ENCODE results near the gene LRRC75A. TPM values are rescaled to one million over a fixed set of nuclear protein-coding genes. Genes with fewer than 3 reads are reported as not detected.

The LRRC75A gene
- polyA plus RNA-seq, 3 donors, result 1.0 to 2.4 (median 1.4) TPM

DNA sequence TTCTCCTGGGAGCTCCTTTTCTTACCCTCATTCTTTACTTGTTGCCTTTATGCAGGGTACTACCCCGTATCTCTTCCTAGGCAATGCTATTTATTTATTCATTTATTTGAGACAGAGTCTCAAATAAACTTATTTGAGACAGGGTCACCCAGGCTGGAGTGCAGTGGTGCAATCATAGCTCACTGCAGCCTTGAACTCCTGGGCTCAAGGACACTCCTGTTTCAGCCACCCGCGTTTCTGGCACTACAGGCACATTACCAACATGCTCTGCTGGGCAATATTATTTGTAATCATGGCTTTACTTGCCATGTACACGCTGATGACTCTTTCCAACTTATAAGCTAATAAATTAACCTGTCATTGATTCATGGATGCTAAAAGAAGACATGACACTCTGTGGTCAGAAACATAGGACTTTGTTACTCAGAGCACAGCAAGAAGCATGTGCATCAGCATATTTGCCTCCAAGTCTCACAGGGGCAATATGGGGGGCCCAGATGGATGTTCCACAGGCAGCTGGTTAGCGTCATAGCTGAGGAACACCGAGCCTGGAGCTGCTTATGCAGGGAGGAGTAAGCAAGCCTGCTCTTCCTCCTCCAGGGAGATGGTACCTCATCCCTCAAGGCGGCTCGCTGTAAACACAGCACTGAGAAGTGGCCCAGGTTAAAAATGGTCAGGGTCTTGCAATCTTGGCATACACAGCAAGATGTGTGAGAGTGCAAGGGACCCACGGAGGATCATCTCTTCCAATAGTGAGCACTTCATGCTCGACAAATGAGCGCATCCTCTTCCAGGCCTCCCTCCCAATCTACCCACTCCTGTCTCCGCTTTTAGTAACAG lies 4.2 kb upstream of the LRRC75A start:
- H3K36me3 Mint-ChIP-seq, result peaks cover 0 to 3% of the 10 kb centered on the region in 2 donors
- 94% methylated on average over 10 of the region's 12 CpGs for WGBS (ENCODE audit: insufficient coverage)
- no peak overlapping the region for H3K9ac ChIP-seq (ENCODE audit: insufficient read depth, low read length, poor library complexity, severe bottlenecking)
- H3K27me3 ChIP-seq (ENCODE audit: control insufficient read depth in 2 of 2, insufficient read depth in 2 of 2, low read length in 2 of 2), result peaks cover 2 to 40% of the 10 kb centered on the region in 2 donors
- intact Hi-C loops (cut with micrococcal nuclease), result no loop called here
- H4K20me1 ChIP-seq (ENCODE audit: insufficient read depth, low read length), result no peaks in the 10 kb centered on the region
- no peak overlapping the region for H3K4me3 Mint-ChIP-seq
- no peak overlapping the region for H3K4me3 ChIP-seq (replicated peaks in 1 of 3; ENCODE audit: low read depth in 2 of 3, low read length in 3 of 3)
- DNase-seq, result no peak
- H3K9me3 ChIP-seq (replicated peaks in 1 of 2; ENCODE audit: control insufficient read depth in 1 of 2, insufficient read depth in 1 of 2, low read length in 2 of 2), result no peaks in the 10 kb centered on the region
- no peak overlapping the region for H3K27ac ChIP-seq (ENCODE audit: low read depth in 1 of 2, low read length in 2 of 2)
- H3K9me3 Mint-ChIP-seq, result peaks cover 0 to 8% (median 0%) of the 10 kb centered on the region in 7 donors
- H3K36me3 ChIP-seq (replicated peaks in 1 of 2; ENCODE audit: control insufficient read depth in 1 of 2, insufficient read depth in 2 of 2, low read length in 2 of 2), result no peaks in the 10 kb centered on the region
- peaks cover 35 to 51% (median 39%) of the 10 kb centered on the region in 3 donors for H3K27me3 Mint-ChIP-seq (ENCODE audit: low read depth in 3 of 3)
- H3K4me1 Mint-ChIP-seq, result peaks cover 7% of the 10 kb centered on the region
- peaks cover 7 to 13% of the 10 kb centered on the region in 2 donors for H3K4me1 ChIP-seq (ENCODE audit: control insufficient read depth in 1 of 2, insufficient read depth in 2 of 2, low read length in 2 of 2)
- H3K79me2 ChIP-seq (ENCODE audit: insufficient read depth, low read length), result no peaks in the 10 kb centered on the region
- H2AFZ ChIP-seq (ENCODE audit: insufficient read depth, low read depth, low read length, poor library complexity, severe bottlenecking), result no peak overlapping the region
- H3K27ac Mint-ChIP-seq, result no peak overlapping the region
- TF ChIP-seq, protein P1, sequence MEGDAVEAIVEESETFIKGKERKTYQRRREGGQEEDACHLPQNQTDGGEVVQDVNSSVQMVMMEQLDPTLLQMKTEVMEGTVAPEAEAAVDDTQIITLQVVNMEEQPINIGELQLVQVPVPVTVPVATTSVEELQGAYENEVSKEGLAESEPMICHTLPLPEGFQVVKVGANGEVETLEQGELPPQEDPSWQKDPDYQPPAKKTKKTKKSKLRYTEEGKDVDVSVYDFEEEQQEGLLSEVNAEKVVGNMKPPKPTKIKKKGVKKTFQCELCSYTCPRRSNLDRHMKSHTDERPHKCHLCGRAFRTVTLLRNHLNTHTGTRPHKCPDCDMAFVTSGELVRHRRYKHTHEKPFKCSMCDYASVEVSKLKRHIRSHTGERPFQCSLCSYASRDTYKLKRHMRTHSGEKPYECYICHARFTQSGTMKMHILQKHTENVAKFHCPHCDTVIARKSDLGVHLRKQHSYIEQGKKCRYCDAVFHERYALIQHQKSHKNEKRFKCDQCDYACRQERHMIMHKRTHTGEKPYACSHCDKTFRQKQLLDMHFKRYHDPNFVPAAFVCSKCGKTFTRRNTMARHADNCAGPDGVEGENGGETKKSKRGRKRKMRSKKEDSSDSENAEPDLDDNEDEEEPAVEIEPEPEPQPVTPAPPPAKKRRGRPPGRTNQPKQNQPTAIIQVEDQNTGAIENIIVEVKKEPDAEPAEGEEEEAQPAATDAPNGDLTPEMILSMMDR (IDR thresholded peaks at IDR 0.05), result no peak
- H3K4me2 ChIP-seq (replicated peaks; ENCODE audit: extremely low read depth, low read length, poor library complexity, severe bottlenecking), result no peak overlapping the region

DNA sequence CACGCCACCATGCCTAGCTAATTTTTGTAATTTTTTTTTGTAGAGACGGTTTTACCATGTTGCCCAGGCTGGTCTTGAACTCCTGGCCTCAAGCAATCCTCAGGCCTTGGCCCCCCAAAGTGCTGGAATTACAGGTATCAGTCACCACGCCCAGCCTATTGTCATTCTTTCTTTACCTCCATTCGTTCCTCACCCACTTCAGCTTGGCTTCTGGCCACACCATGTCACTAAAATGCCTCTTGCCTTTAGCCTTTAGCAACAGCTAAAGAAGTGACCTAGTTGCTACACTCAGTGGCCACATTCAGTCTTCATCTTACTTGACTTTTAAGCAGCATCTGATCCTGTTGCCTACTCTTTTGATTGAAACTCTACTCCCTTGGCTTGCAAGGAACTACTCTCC lies 3.6 kb upstream of the LRRC75A start:
- Histone ChIP-seq H3K4me2 (replicated peaks; ENCODE audit: extremely low read depth, low read length, poor library complexity, severe bottlenecking) (no peak overlapping the region), H2AFZ (ENCODE audit: insufficient read depth, low read depth, low read length, poor library complexity, severe bottlenecking) (no peak overlapping the region), H3K36me3 (replicated peaks in 1 of 2; ENCODE audit: control insufficient read depth in 1 of 2, insufficient read depth in 2 of 2, low read length in 2 of 2) (no peaks in the 10 kb centered on the region), H3K9ac (ENCODE audit: insufficient read depth, low read length, poor library complexity, severe bottlenecking) (no peak overlapping the region), H3K4me3 (replicated peaks in 1 of 3; ENCODE audit: low read depth in 2 of 3, low read length in 3 of 3) (no peak overlapping the region), H3K79me2 (ENCODE audit: insufficient read depth, low read length) (no peaks in the 10 kb centered on the region), H4K20me1 (ENCODE audit: insufficient read depth, low read length) (no peaks in the 10 kb centered on the region), H3K27ac (ENCODE audit: low read depth in 1 of 2, low read length in 2 of 2) (no peak overlapping the region), H3K9me3 (replicated peaks in 1 of 2; ENCODE audit: control insufficient read depth in 1 of 2, insufficient read depth in 1 of 2, low read length in 2 of 2) (no peaks in the 10 kb centered on the region), H3K4me1 (ENCODE audit: control insufficient read depth in 1 of 2, insufficient read depth in 2 of 2, low read length in 2 of 2) (peaks cover 12 to 18% of the 10 kb centered on the region in 2 donors), H3K27me3 (ENCODE audit: control insufficient read depth in 2 of 2, insufficient read depth in 2 of 2, low read length in 2 of 2) (peaks cover 4 to 46% of the 10 kb centered on the region in 2 donors)
- H3K9me3 Mint-ChIP-seq, result peaks cover 0 to 8% (median 0%) of the 10 kb centered on the region in 7 donors
- peaks cover 14% of the 10 kb centered on the region for H3K4me1 Mint-ChIP-seq
- no peak overlapping the region for H3K27ac Mint-ChIP-seq
- H3K27me3 Mint-ChIP-seq (ENCODE audit: low read depth in 3 of 3), result peaks cover 42 to 57% (median 43%) of the 10 kb centered on the region in 3 donors
- peak overlapping the region in 1 of 2 donors; percentile 5 for H3K4me3 Mint-ChIP-seq
- TF ChIP-seq, protein P1 (IDR thresholded peaks at IDR 0.05), result no peak
- WGBS (ENCODE audit: insufficient coverage), result 97% methylated on average over 4 of the region's 4 CpGs
- intact Hi-C loops (cut with micrococcal nuclease), result no loop called here
- no peak for DNase-seq
- peaks cover 0 to 5% of the 10 kb centered on the region in 2 donors for H3K36me3 Mint-ChIP-seq
